ENCODE measurements around the gene OTUD3.
"Not testable (repeated sequence)": the region's sequence is repeated elsewhere in the genome, so short reads cannot be mapped to it uniquely, and the experiment has no call there.

The OTUD3 gene

DNA sequence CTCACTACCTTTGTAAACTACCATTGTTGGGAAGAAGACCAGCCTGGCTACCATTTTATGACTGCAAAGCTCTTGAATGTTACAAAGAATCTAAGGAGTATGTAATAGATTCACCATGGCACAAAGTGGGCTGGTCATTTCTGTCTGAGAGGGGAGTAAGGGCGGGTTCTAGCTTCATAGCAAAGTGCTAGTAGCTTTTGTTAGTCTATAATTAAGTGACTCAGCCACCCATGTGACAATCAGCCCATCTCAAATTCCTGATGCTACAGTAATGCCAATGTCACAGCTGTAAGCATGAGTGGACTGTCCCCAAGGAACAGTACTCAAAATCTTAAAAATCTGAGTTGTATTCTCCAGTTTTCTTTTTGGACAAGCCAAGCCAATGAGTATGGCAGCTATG is 15.4 kb upstream of the OTUD3 start:
- FAIRE-seq = no peak
- DNase-seq (ENCODE audit: insufficient read length, low spot score) = no peak

DNA sequence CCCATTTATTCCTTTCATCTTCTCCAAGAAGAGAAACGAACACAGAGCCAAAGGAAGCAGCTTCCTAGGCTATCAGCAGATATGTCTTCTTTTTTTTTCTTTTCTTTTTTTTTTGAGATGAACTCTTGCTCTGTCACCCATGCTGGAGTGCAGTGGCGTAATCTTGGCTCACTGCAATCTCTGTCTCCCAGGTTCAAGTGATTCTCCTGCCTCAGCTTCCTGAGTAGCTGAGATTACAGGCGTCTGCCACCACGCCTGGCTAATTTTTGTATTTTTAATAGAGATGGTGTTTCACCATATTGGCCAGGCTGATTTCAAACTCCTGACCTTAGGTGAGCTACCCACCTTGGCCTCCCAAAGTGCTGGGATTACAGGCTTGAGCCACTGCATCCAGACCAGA is 13.6 kb upstream of the OTUD3 start:
- DNase-seq (ENCODE audit: insufficient read length, low spot score); FAIRE-seq: not testable (repeated sequence)

DNA sequence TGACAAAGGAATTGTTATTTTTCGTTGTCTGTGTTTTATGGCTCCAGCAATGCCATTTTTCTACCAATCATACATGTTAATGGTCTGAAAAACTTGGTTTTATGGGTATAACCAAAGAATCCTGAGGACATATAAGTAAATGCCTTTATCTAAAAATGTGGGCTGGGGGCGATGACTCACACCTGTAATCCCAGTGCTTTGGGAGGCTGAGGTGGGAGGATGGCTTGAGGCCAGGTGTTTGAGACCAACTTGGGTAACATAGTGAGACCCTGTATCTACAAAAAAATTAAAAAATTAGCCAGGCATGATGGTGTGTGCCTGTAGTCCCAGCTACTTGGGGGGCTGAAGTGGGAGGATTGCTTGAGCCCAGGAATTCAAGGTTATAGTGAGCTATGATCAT is 12.7 kb upstream of the OTUD3 start:
- not testable (repeated sequence) for DNase-seq (ENCODE audit: insufficient read length, low spot score); FAIRE-seq

DNA sequence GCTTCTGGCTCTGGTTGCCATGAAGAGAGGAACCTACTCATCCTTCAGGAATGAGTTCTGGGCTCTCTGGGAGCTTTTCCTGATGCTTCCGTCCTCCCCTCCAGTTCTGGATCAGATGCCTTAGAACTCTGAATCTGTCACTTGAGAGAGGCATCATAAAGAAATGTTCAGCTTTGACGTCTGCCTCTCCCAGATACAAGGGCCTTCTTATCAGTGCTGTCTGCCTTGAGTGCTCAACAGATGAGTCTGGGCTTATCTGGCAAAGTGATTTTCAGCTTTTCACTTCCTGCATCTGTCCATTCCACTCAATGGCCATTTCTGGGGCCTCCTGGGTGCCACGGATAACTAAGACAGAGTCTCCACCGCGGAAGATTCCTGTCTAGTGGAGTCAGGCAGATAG is 12.3 kb upstream of the OTUD3 start:
- DNase-seq (ENCODE audit: insufficient read length, low spot score) (no peak), FAIRE-seq (no peak)

DNA sequence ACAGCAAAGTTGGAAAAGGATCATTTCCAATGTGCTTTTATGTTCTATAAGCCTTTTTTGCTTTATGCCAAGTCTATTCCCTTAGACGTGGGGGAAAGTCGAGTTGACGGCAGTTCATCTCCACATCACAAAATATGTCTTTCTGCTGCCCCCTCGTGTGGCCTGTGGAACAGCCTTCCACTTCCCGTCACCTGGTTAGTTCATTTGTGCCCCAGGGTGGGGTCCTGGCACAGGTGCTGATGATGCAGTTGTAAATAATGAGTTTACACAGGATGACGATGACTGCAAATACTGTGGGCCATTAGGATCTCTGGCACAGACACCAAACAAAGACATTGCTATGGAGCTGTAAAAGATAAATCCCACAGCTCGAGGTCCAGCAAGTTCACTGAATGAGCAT is 10.0 kb upstream of the OTUD3 start:
- DNase-seq (ENCODE audit: insufficient read length, low spot score) (no peak), FAIRE-seq (no peak)

DNA sequence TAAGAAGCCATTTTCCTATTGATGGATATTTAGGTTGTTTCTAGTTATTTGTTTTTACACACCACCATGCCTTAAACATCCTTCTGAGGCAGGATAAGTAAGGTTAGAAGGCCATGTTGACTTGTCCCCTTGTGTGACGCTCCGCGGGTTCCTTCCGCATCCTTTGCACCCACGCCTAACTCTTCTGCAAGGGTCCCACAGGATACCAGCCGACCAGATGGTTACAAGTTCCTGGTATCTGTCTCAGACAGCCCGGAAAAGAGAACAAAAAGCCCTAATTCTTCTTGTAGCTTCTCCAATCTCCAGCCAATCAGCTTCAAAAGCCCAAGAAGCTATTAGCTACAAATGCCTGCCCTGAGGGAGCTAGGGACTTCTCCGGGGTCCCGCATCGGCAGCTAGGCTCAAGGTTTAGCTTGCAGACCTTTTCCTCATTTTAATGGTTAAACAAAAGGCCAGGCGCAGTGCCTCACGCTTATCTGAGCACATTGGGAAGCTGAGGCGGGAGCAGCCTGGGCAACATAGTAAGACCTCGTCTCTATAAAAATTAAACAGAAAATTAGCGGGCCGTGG is 4.9 kb upstream of the OTUD3 start:
- FAIRE-seq (no peak), DNase-seq (ENCODE audit: insufficient read length, low spot score) (no peak)

DNA sequence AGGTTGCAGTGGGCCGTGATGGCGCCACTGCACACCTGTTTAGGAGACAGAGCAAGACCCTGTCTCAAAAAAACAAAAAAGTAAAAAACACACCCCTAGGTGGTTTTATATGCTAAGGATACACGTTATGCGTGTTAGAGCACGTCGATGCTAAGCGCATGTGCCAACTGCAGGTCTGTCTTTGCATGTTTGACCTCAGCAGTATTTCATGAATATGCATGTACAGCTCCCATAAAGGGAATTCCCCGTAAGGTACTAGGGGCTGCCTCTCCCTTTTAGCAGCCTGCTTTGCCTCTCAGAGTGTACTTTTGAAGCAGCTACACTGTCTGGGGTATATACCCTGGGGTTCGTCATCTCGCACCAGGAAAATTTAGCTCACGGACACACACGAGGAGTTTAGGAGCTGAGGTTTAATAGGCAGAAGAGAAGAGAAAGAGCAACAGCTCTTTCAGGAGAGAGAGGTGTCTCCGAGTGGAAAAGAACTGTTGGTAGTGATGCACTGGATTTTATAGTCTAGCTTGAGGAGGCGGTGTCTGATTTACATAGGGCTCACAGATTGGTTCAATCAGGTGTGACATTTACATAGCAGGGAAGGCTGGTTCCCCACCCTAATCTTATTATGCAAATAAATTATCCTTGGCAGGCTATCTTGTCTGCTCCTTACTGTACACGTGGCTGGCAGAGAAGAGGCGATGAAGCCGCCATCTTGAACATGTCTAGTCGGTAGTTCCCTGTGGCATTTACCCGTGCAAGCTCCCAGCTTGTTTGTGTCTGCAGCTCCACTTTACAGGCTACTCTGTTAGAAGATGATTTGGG is 4.2 kb upstream of the OTUD3 start:
- no peak for FAIRE-seq

DNA sequence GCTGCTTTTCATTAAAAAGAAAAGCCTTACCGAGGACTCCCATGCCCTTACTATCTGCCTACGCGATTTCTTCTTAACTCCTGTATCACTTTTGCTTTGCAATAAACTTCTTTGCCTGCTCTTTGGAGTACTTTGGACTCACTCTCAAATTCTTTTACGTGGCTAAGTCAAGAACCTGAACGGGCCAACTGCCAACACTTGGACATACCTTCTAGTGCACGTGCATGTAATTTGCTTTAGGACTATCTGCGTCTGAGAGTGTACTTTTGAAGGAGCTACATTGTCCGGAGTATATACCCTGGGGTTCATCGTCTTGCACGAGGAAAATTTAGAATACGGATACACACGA is 3.6 kb upstream of the OTUD3 start:
- FAIRE-seq (no peak), DNase-seq (ENCODE audit: insufficient read length, low spot score) (no peak)

More for the DNA sequence above, 4.2 kb upstream of the OTUD3 start:
- DNase-seq (ENCODE audit: insufficient read length, low spot score) = no peak

DNA sequence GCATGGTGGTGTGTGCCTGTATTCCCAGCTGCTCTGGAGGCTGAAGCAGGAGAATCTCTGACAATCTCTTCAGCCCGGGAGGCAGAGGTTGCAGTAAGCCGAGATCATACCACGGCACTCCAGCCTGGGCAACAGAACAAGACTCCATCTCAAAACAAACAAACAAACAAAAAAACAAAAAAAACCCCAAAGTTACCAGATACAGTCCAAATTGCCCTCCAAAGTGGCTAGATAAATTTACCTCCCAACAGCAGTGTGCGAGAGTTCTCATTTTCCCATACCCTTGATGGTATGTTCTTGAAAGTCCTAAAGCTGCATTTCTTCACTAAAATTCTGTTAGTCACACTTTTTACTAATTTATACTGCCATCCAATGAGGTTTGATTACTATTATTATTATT is 3.0 kb upstream of the OTUD3 start:
- no peak for FAIRE-seq
- DNase-seq (ENCODE audit: insufficient read length, low spot score) = no peak

DNA sequence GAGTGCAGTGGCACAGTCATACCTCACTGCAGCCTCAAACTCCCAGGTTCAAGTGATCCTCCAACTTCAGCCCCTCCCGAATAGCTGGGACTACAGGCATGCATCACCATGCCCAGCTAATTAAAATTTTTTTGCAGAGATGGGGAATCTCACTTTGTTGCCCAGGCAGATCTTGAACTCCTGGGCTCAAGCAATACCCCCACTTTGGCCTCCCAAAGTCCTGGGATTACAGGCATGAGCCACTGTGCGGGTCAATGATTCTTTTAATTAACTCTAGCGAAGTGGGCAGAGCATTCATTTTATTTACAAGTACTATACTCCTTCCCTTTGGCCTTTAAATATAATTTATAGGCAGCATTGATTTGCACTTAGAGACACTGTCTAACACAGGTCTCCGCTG is 2.5 kb upstream of the OTUD3 start:
- DNase-seq (ENCODE audit: insufficient read length, low spot score) (no peak), FAIRE-seq (no peak)

DNA sequence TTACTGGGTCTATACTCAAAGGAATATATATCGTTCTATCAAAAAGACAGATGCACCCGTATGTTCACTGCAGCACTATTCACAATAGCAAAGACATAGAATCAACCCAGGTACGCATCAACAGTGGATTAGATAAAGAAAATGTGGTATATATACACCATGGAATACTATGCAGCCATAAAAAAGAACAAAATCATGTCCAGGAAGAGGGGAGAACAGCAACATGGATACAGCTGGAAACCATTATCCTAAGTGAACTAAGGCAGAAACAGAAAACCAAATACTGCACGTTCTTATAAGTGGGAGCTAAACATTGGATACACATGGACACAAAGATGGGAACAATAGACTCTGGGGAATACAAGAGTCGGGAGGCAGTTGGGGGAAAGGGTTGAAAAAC is 1.4 kb upstream of the OTUD3 start:
- not testable (repeated sequence) for DNase-seq (ENCODE audit: insufficient read length, low spot score); FAIRE-seq

DNA sequence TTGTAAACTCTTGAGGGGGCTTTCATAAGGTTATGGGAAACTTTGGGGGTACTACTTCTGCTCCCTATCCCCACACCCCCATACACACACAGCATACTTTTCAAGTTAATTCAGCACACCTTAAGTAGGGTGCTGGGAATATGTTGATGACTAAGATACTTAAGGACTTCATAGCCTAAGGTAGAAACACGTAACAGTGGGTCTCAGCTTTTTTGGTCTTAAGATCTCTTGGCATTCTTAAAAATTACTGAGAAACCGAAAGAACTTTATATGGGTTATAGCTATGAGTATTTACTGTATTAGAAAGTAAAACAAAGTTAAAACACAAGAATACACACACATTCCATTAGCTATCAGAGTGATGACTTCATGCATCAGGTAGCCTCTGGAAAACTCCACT is 2.1 kb downstream of the OTUD3 start:
- FAIRE-seq = no peak

DNA sequence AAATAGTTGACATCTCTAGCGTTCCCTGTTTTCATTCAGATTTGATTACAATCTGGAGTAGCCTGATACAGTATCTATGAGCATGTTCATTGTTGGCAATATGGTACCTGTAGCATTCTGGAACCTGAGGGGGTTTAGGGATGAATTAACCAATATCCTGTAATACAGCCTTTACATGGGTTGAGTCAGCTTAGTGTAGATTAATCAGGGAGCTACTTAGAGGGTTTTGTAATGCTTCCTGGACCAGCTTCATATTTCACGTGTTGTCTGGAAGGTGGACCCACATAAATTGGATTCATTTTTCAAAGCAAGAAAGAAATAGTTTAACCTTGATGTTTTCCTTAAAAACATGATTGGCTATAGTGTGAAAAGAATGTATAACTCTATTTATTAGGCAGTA is 3.6 kb downstream of the OTUD3 start:
- DNase-seq (ENCODE audit: insufficient read length, low spot score) (no peak), FAIRE-seq (no peak)

More for the DNA sequence above, 2.1 kb downstream of the OTUD3 start:
- DNase-seq (ENCODE audit: insufficient read length, low spot score) = no peak

DNA sequence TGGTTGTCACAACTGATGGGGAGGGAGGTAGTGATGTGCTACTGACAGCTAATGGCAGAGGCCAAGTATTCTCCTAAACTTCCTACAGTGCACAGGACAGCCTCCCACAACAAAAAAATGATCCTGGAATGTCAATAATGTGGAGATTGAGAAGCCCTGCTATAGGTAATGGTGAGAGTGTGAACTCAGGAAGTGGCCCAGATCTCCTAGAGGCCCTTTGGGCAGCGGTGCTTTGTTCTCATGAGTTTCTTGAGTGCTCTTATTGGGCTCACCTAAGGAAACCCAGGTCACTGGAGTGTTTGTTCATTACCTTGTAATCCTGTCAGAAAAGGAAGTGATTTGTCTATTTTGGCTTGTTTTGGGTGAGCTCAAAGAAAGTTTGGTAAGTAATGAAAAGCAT is 5.9 kb downstream of the OTUD3 start:
- FAIRE-seq (no peak), DNase-seq (ENCODE audit: insufficient read length, low spot score) (no peak)

DNA sequence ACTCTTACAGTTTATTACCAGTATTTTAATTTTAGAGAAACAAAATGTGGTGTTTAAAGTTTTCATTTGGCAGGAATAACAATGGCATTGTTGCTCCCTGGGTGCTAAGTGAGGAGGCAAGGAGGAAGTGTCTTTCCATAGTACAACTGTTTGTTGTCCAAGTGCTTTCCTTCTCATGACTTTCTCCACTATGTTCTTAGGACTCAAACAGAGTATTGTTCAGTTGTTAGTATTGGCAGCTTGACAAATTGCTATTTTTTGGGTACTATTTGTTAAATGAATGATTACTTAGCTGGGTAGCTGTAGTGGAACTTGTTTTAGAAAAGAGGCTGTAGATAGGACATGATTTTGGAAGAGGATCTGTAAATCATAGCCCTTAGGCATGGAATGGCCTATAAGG is 7.5 kb downstream of the OTUD3 start:
- DNase-seq (ENCODE audit: insufficient read length, low spot score) = no peak
- no peak for FAIRE-seq

DNA sequence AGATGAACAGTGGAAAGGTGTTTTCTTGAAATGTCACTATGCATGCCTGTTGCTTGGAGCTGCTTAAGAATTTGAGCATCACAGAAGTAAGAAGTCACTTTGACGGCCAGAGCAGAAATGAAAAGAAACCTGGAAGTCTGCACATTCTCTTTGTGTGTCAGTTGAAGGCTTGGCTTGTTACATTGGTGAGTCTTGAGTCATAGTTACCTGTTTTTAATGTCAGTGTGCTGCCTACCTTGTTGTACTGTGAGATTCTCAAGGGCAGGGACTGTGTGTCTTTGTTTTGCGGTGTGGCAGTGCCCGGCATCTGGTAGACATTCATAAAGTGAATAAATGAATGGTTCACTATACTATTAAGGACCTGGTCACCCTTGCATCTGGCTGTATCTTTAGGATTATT is 9.9 kb downstream of the OTUD3 start:
- FAIRE-seq = no peak
- DNase-seq (ENCODE audit: insufficient read length, low spot score) = no peak

DNA sequence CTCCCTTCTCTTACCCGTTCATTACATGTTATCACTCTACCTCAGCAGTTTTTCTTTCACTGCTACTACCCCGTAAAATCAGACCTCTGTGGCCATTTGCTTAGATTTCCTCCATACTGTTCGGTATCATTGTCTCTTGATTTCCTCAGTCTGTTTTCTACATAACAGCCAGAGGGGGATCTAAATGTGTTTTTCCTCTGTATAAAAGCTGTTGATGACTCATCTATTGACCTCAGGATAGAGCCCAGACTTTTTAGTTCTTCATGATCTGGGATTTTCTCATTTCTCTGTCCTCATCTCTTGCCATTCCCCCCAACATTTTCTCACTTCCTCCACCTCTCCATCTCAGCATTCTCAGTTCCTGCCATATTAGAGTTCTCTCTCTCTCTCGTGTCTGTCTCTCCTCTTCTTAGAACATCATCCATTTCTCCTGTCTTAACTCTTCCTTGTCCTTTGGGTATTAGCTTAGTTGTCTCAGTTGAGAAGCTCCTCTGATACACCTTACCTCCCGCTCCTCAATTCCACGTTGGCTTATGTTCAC is 10.5 kb downstream of the OTUD3 start:
- FAIRE-seq (no peak), DNase-seq (ENCODE audit: insufficient read length, low spot score) (no peak)

DNA sequence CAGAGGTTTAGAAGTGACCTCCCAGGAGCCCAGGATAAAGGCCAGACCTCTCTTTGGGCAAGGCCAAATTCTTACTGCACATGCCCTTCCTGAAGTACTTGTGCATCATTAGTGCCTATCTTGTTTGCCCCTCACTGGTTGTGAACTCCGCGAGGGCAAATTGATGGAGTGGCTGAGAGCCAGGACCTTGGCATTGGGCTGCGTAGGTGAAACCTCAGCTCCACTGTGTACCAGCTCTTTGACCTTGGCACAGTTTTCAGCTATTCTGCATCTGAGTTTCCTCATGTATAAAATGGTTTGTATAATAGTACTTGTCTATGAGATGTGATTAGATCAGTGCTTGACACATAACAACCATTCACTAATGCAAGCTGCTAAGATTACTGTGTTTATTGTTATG is 11.5 kb downstream of the OTUD3 start:
- DNase-seq (ENCODE audit: insufficient read length, low spot score) (no peak), FAIRE-seq (no peak)

DNA sequence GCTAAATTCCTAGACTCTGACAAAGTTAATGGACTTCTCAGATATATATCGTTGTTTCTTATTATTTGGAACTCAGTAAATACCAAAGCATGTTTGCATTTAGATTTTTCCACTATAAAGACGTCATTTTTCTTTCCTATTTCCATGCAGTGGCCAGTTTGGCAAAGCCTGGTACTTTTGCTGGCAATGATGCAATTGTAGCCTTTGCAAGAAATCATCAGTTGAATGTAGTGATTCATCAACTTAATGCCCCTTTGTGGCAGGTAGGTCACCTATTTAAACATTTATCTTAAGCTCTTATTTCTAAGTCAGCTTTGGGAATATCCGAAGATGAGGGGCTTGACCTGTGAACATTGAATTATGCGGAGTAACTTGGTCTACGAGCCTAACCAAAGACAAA is 12.0 kb downstream of the OTUD3 start:
- no peak for FAIRE-seq

DNA sequence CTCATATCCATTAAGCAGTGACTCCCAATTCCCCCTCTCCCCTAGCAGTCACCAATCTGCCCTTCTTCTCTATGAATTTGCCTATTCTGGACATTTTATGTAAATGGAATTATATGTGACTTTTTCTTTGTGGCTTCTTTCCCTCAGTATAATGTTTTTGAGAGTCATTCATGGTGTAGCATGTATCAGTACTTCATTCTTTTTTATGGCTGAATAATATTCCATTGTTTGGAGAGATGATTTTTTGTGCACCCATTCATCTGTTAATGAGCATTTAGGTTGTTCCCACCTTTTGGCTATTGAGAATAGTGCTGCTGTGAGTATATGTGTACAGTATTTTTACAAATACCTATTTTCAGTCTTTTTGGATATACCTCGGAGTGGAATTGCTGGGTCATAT is 19.5 kb downstream of the OTUD3 start:
- no peak for FAIRE-seq

More for the DNA sequence above, 12.0 kb downstream of the OTUD3 start:
- DNase-seq (ENCODE audit: insufficient read length, low spot score) = no peak

DNA sequence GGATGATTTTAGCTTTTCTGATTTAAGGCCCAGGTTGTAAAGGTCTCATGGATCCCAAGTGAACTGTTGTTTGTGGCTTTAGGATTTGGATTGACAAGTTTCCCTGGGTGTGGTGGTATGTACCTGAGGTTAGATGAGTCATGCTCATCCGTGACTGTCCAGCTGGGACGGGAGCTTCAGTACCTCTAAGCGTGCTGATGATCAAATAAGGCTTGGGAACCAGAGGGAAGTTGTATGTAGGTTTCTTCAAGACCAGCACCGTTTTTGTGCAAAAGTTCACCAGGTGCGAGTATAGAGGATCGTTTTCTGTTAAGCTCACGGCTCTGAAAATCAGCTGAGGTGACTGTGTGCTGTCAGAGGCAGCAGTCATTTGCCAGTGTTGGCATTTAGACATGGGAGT is 21.4 kb downstream of the OTUD3 start:
- DNase-seq (ENCODE audit: insufficient read length, low spot score) (no peak), FAIRE-seq (no peak)

More for the DNA sequence above, 19.5 kb downstream of the OTUD3 start:
- DNase-seq (ENCODE audit: insufficient read length, low spot score) = no peak

DNA sequence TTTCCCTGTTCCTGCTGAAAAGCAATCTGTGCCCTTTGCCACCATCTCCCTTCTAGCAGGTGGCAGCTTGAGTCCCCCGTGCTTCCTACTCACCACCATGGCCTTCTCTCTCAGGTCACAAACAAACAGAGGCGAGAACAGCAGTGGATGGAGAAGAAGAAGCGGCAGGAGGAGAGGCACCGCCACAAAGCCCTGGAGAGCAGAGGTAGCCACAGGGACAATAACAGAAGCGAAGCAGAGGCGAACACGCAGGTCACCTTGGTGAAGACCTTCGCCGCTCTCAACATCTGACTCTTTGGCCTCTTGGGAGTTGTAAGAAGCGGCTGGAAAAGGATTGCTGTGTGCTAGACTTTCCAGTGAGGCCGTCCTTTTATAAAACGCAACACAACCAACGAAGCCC is 25.3 kb downstream of the OTUD3 start:
- no peak for FAIRE-seq
- no peak for DNase-seq (ENCODE audit: insufficient read length, low spot score)

Data from HTR-8/SVneo (cell line).